ENCODE data around the gene PCNA. TPM values are rescaled to one million over a fixed set of nuclear protein-coding genes. Genes with fewer than 3 reads are reported as not detected.
A peak's percentile ranks its signal among the peaks of the same experiment; 100 is the strongest.

PCNA gene
- total and polyA plus RNA-seq, 10 of the 15 experiments (the other 5 are each of a cell fraction or from before 2014, with no cell fraction given): 389 to 694 (median 540) TPM

- H3K4me3 ChIP-seq: no peak overlapping the region
- H4K20me1 ChIP-seq (ENCODE audit: control insufficient read depth, insufficient read depth): 0 out of 2 replicates have a peak, but pooled peaks cover 4% of the 10 kb centered on the region
- no peak overlapping the region for H3K27ac ChIP-seq (ENCODE audit: control insufficient read depth, insufficient read depth)
- H3K4me1 ChIP-seq (ENCODE audit: control insufficient read depth, insufficient read depth, low read length): peaks cover 35% of the 10 kb centered on the region
- FAIRE-seq (no peak), ATAC-seq (no peak), DNase-seq (ENCODE audit: low read depth, low spot score) (no peak)
- intact Hi-C loops (cut with micrococcal nuclease; ENCODE audit: unreplicated experiment) (no loop called here), in situ Hi-C loops (cut with MboI) (no loop called here)
- ChIA-PET CTCF (interaction anchor here (0.5 to 1.2 kb wide), 3 partner anchors 12 to 670 kb away, joined by 3 to 4 read pairs (median 3); no protein-coding TSS in a partner anchor), SMC1A (ENCODE audit: uncharacterized antibody, unreplicated experiment) (interaction anchor here (0.8 kb wide), 1 partner anchor 24 kb away, joined by 4 read pairs; no protein-coding TSS in a partner anchor), RAD21 (ENCODE audit: unreplicated experiment) (interaction anchor here (1.2 to 1.5 kb wide), 2 partner anchors 25 to 28 kb away, joined by 3 read pairs; no protein-coding TSS in a partner anchor), POLR2A (no interaction called here)
- no peaks in the 10 kb centered on the region for H3K27me3 ChIP-seq (replicated peaks in 1 of 2; ENCODE audit: control insufficient read depth in 2 of 2, insufficient read depth in 2 of 2, low read length in 1 of 2)
- H3K4me2 ChIP-seq (ENCODE audit: control insufficient read depth, insufficient read depth): no peak overlapping the region
- H2AFZ ChIP-seq (ENCODE audit: control insufficient read depth, low read depth, low read length): no peak overlapping the region
- peaks cover 26% of the 10 kb centered on the region for H3K79me2 ChIP-seq (ENCODE audit: control insufficient read depth, insufficient read depth, low read length)
- H3K9ac ChIP-seq (ENCODE audit: control insufficient read depth, insufficient read depth, low read length): no peak overlapping the region
- H3K9me3 ChIP-seq (replicated peaks; ENCODE audit: control insufficient read depth, insufficient read depth, low read length): no peaks in the 10 kb centered on the region
- no peak for TF ChIP-seq PML (IDR thresholded peaks at IDR 0.05; ENCODE audit: low read length)
- no peak for TF ChIP-seq TBL1XR1 (IDR thresholded peaks at IDR 0.05; ENCODE audit: low read depth, low read length)
- 0 out of 3 replicates have a peak, but pooled peaks of 1 of the 2 experiments have one; percentile 19 for TF ChIP-seq EGR1 (IDR thresholded peaks at IDR 0.05; ENCODE audit: borderline replicate concordance in 1 of 2, low read depth in 2 of 2, low read length in 2 of 2)
- no peaks in the 10 kb centered on the region for H3K36me3 ChIP-seq (ENCODE audit: control insufficient read depth in 2 of 2, insufficient read depth in 2 of 2, low read length in 1 of 2)
- BruUV-seq (replicated peaks): no TSS peak
- WGBS (ENCODE audit: insufficient coverage, insufficient replicate concordance, low lambda C conversion rate, missing lambda C conversion rate): 72% methylated on average over 5 of the region's 5 CpGs
Observed at GRCh38 chr20:5143851-5144250, 24.1 kb upstream of the PCNA start.

- Histone ChIP-seq H3K9ac (ENCODE audit: control insufficient read depth, insufficient read depth, low read length) (no peak overlapping the region), H3K4me2 (ENCODE audit: control insufficient read depth, insufficient read depth) (no peak overlapping the region), H3K27me3 (replicated peaks in 1 of 2; ENCODE audit: control insufficient read depth in 2 of 2, insufficient read depth in 2 of 2, low read length in 1 of 2) (no peaks in the 10 kb centered on the region), H3K4me1 (ENCODE audit: control insufficient read depth, insufficient read depth, low read length) (peaks cover 30% of the 10 kb centered on the region), H4K20me1 (ENCODE audit: control insufficient read depth, insufficient read depth) (no peaks in the 10 kb centered on the region), H3K79me2 (ENCODE audit: control insufficient read depth, insufficient read depth, low read length) (peaks cover 16% of the 10 kb centered on the region), H3K27ac (ENCODE audit: control insufficient read depth, insufficient read depth) (no peak overlapping the region), H3K36me3 (ENCODE audit: control insufficient read depth in 2 of 2, insufficient read depth in 2 of 2, low read length in 1 of 2) (no peaks in the 10 kb centered on the region), H3K9me3 (replicated peaks; ENCODE audit: control insufficient read depth, insufficient read depth, low read length) (no peaks in the 10 kb centered on the region), H2AFZ (ENCODE audit: control insufficient read depth, low read depth, low read length) (no peak overlapping the region), H3K4me3 (no peak overlapping the region)
- FAIRE-seq: no peak
- intact Hi-C loops (cut with micrococcal nuclease; ENCODE audit: unreplicated experiment) (no loop called here), in situ Hi-C loops (cut with MboI) (no loop called here)
- POLR2A ChIA-PET: interaction anchor here (1.6 kb wide), 1 partner anchor 15 kb away, joined by 7 read pairs; the partner anchor contains the start of gene CDS2
- 0 out of 2 replicates have a peak, but pooled peaks have one; percentile 26 for TF ChIP-seq RUNX3 (IDR thresholded peaks at IDR 0.05; ENCODE audit: low read length)
- TF ChIP-seq CHD2 (IDR thresholded peaks at IDR 0.05; ENCODE audit: borderline replicate concordance, low read depth, low read length): no peak
- BruUV-seq (replicated peaks): no TSS peak
- DNase-seq (ENCODE audit: low read depth, low spot score): no peak
- CTCF ChIA-PET: interaction anchor here (0.9 to 1.8 kb wide), 3 partner anchors 15 to 80 kb away, joined by 3 to 10 read pairs (median 6); partner anchors contain the start of gene CDS2
- RAD21 ChIA-PET (ENCODE audit: unreplicated experiment): interaction anchor here (1.3 to 1.6 kb wide), 2 partner anchors 10 to 15 kb away, joined by 5 to 7 read pairs; partner anchors contain the start of gene CDS2
- 35% methylated on average over 2 of the region's 2 CpGs for WGBS (ENCODE audit: insufficient coverage, insufficient replicate concordance, low lambda C conversion rate, missing lambda C conversion rate)
- no peak for ATAC-seq
- SMC1A ChIA-PET (ENCODE audit: uncharacterized antibody, unreplicated experiment): interaction anchor here (0.6 to 2.0 kb wide), 4 partner anchors 10 to 416 kb away, joined by 3 to 6 read pairs (median 6); partner anchors contain the start of gene CDS2
Observed at GRCh38 chr20:5141615-5142014, 21.9 kb upstream of the PCNA start.
